Brain microvascular endothelial cell (primary cell): ENCODE measurements around the gene CRY1.
"Not testable (repeated sequence)": the region's sequence is repeated elsewhere in the genome, so short reads cannot be mapped to it uniquely, and the experiment has no call there.

ENCODE experiments used
- DNase-seq: peaks from one replicate; pipeline ENCODE4 v3.0.0-alpha.2; 2020
- H3K27ac ChIP-seq: fragments of 250-450 bp; sonication (Bioruptor Pico); 2 replicates; pipeline ENCODE4 v1.5.1; 2020; ENCODE audit warnings: mild to moderate bottlenecking, moderate library complexity
- H3K27me3 ChIP-seq: fragments of 250-450 bp; sonication (Bioruptor Pico); replicated peaks from 2 replicates; pipeline ENCODE4 v1.5.1; 2020; ENCODE audit warnings: mild to moderate bottlenecking
- H3K36me3 ChIP-seq: fragments of 250-450 bp; sonication (Bioruptor Pico); replicated peaks from 2 replicates; pipeline ENCODE4 v1.5.1; 2020; ENCODE audit warnings: mild to moderate bottlenecking
- H3K4me3 ChIP-seq: 2 replicates; pipeline ENCODE4 v1.5.1; 2011; ENCODE audit warnings: low read depth, mild to moderate bottlenecking, control low read depth, low read length, moderate library complexity
- in situ Hi-C: cut with HindIII; loops from 2 replicates; pipeline ENCODE4 v1.10.0; 2017; ENCODE audit warnings: low sequenced_read_pairs, low pct_ligation_motif_present
- TF ChIP-seq, protein P1 (sequence below): IDR thresholded peaks from 2 replicates; pipeline ENCODE4 v1.5.1; 2011; ENCODE audit warnings: low read depth, mild to moderate bottlenecking, moderate library complexity, low read length, control low read depth, inconsistent platforms; ENCODE audit errors: missing control alignments

CRY1 gene

DNA sequence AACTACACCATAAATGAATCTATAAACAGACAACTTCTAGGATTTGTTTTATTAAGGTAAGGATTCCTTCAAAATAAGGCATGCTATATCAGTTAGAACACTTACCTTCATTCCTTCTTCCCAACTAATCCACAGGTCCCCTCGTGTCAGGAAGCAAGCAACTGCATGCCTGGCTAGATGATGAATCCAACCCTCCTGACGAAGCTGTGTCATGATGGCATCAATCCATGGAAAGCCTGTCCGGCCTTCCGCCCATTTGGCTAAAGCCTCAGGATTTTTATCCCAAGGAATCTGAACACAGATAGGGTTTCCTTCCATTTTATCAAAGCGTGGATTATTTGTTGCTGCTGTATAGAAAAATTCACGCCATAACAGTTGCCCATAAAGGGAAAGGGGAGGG, 93.9 kb downstream of the CRY1 start:
- H3K4me3 ChIP-seq, result no peak overlapping the region
- no peaks in the 10 kb centered on the region for H3K36me3 ChIP-seq
- TF ChIP-seq, protein P1, sequence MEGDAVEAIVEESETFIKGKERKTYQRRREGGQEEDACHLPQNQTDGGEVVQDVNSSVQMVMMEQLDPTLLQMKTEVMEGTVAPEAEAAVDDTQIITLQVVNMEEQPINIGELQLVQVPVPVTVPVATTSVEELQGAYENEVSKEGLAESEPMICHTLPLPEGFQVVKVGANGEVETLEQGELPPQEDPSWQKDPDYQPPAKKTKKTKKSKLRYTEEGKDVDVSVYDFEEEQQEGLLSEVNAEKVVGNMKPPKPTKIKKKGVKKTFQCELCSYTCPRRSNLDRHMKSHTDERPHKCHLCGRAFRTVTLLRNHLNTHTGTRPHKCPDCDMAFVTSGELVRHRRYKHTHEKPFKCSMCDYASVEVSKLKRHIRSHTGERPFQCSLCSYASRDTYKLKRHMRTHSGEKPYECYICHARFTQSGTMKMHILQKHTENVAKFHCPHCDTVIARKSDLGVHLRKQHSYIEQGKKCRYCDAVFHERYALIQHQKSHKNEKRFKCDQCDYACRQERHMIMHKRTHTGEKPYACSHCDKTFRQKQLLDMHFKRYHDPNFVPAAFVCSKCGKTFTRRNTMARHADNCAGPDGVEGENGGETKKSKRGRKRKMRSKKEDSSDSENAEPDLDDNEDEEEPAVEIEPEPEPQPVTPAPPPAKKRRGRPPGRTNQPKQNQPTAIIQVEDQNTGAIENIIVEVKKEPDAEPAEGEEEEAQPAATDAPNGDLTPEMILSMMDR, result no peak
- in situ Hi-C loops, result no loop called here
- no peak overlapping the region for H3K27ac ChIP-seq
- H3K27me3 ChIP-seq, result no peaks in the 10 kb centered on the region
- no peak for DNase-seq

- TF ChIP-seq, protein P1, result no peak
- in situ Hi-C loops, result no loop called here
- no peak for DNase-seq
- Histone ChIP-seq H3K4me3 (no peak overlapping the region), H3K36me3 (no peaks in the 10 kb centered on the region), H3K27ac (no peak overlapping the region), H3K27me3 (no peaks in the 10 kb centered on the region)
These were observed 95.4 kb downstream of the CRY1 start for GRCh38 chr12:106997916-106998315.

GRCh38 chr12:106996102-106996501, 97.2 kb downstream of the CRY1 start:
- H3K27ac ChIP-seq, H3K27me3 ChIP-seq, H3K4me3 ChIP-seq, H3K36me3 ChIP-seq, in situ Hi-C loops, DNase-seq: not testable (repeated sequence)

DNA sequence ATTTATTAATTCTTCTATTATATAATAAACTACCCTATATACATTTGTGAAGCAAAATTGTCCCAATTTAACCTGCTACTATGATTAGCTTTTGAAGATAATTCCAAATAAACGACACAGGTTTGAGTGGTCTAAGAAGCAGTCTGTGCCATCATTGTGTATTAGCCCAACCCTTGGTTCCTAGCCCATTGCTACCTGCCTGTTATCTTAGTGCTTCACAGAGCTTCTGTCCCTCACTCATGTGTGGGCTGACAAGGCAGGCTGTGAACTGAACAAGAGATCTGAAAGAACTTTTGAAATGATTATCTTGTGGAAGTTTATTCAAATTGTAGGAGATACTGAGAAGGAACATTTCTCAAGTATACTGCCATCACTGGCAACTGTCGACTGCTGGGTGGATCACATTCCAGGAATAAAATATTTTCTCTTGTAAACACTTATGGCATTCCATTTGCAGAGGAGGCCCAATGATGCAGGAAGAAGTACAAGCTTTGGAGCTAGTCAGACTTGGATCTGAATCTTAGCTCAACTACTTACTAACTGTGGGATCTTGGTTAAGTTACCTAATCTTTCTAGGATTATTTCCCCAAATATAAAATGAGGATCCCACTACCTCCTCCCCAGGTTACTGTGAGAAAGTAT, 98.6 kb downstream of the CRY1 start:
- Histone ChIP-seq H3K4me3 (no peak overlapping the region), H3K36me3 (no peaks in the 10 kb centered on the region), H3K27ac (no peak overlapping the region), H3K27me3 (no peaks in the 10 kb centered on the region)
- TF ChIP-seq, protein P1, result no peak
- in situ Hi-C loops, result no loop called here
- DNase-seq, result peak; percentile 26

- TF ChIP-seq, protein P1, result no peak
- H3K4me3 ChIP-seq, result no peak overlapping the region
- no peak for DNase-seq
- no peaks in the 10 kb centered on the region for H3K36me3 ChIP-seq
- no peaks in the 10 kb centered on the region for H3K27me3 ChIP-seq
- no peak overlapping the region for H3K27ac ChIP-seq
- in situ Hi-C loops, result no loop called here
These were observed 105.5 kb downstream of the CRY1 start for GRCh38 chr12:106987846-106988245.

DNA sequence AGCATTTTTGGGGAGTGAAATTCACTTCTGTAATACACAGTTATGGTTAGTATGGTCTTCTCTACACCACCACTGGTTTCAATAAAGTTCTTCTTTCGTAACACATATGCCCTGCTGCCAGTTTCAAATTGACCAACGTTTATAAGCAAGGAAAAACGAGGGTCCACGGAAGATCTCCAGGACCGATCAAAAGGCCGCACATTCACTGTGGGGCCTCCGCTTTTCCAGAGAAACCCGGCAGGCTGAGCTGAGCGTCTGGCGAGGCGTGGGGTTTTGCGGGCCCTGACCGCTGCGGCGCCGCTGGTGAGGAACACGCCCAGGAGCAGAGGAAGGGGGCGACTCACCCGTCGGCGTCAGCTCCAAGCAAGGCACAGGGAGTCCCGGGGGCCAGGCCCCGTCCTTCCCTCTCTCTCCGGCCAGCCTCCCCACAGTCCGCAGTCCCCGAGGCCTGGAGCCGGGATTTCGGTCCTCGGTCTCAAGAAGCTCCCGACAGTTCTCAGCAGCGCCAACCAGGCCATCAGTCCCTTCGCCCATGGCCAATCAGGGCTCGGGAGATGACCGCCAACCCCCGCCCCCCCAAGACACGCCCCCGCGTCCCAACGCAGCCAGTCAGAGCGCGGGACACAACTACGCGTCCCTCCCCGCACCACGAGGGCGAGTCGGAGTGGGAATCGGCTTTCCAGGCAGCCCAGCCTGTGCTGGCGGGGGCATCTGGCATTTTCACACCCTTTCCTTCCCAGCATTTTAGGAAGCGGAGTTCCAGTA, 106.5 kb downstream of the CRY1 start, which contains the start of gene MTERF2:
MTERF2 (minus strand) TSS at position 522 of the 765 bp plus-strand sequence. CDS start 8,432 bp downstream, outside the sequence.
- Histone ChIP-seq H3K27ac (peak within 1 kb of the TSS; percentile 83), H3K36me3 (no peaks in the 10 kb centered on the region), H3K27me3 (no peaks in the 10 kb centered on the region), H3K4me3 (peak within 1 kb of the TSS; percentile 77)
- peak; percentile 90 for DNase-seq
- TF ChIP-seq, protein P1, result no peak
- in situ Hi-C loops, result no loop called here
